Stimulated activated CD4-positive, alpha-beta T cell treated with anti-CD3 and anti-CD28 coated beads, Interleukin-15, amount 100 ng/mL, for 24 hours (primary cell): ENCODE measurements around the gene PARK7.
"Not testable (repeated sequence)": the region's sequence is repeated elsewhere in the genome, so short reads cannot be mapped to it uniquely, and the experiment has no call there.

Experiments
- DNase-seq: peaks from one replicate; pipeline ENCODE4 v3.0.0-alpha.2; 2020

Gene PARK7

DNA sequence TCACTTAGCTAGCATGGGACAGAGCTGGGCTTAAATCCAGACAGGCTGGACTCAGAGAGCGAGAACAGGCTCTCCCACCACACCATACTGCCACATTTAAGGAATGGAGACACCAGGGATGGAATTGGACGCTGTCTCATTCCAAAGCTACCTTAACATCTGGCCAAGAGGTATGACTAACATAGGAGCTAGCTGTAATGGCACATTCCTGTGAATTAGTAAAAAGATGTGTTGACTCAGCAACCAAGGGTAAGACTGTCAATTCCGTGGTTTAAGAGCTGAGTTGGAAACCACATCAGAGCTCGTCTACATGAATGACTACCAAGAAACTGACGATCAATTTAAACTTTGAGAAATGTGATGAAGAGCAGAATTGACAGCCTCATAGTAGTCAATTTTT is 12.6 kb upstream of the PARK7 start:
- DNase-seq = peak; percentile 34

GRCh38 chr1:7952791-7953190 is 8.7 kb upstream of the PARK7 start:
- not testable (repeated sequence) for DNase-seq

GRCh38 chr1:7953850-7954609 is 7.5 kb upstream of the PARK7 start:
- peak; percentile 93 for DNase-seq

DNA sequence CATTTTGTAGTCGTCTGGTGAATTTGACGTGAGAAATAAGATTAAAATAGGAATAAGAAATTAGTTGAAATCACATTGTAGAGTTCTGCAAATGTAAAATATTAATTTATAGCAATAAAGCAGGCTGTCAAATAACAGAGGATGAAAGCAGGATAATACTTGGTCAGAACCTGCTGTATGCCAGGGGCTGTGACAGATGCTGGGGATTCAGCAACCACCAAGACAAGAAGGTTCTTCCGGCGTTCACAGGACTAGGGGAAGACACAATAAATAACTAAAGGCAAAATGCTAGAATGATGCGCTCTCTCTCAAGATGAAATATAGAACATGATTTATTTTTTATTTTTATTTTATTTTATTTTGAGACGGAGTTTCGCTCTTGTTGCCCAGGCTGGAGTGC is 6.8 kb upstream of the PARK7 start:
- no peak for DNase-seq

- DNase-seq = no peak
These were observed 5.1 kb upstream of the PARK7 start for GRCh38 chr1:7956218-7957032.

GRCh38 chr1:7960165-7960564 is 1.3 kb upstream of the PARK7 start:
- DNase-seq = no peak

- DNase-seq = no peak
These were observed 670 bp upstream of the PARK7 start for GRCh38 chr1:7960867-7961215.

- no peak for DNase-seq
These were observed 464 bp downstream of the PARK7 start for GRCh38 chr1:7962014-7962335.

DNA sequence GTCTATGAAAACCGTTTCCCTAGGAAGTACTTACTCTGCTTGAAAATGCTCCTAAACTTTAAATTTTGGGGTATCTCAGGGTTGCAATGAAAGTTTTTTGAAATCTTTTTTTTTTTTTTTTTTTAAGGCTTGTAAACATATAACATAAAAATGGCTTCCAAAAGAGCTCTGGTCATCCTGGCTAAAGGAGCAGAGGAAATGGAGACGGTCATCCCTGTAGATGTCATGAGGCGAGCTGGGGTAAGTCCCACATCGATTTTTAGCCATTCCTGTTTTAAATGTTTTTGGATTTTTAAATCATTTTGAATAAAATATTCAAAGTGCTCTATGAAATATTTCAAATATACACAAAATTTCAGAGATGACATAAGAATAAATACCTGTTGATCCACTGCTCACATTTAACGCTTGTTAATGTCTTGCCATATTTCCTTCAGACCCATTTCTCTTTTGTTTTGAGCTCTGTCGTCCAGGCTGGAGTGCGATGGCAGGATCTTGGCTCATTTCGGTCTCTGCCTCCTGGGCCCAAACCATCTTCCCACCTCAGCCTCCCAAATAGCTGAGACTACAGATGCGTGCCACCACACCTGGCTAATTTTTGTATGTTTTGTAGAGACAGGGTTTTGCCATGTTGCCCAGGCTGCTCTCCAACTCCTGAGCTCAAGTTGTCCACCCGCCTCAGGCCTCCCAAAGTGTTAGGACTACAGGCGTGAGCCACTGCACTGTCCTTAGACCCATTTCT is 1.3 kb downstream of the PARK7 start:
- no peak for DNase-seq

DNA sequence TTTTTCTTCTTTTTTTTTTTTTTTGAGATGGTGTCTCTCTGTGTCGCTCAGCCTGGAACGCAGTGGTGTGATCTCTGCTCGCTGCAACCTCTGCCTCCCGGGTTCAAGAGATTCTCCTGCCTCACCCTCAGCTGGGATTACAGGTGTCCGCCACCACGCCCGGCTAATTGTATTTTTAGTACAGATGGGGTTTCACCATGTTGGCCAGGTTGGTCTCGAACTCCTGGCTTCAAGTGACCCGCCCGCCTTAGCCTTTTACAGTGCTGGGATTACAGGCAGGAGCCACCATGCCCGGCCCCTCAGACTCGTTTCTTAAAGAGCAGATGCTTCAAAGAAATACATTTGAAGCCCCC is 1.8 kb downstream of the PARK7 start:
- not testable (repeated sequence) for DNase-seq

- DNase-seq = not testable (repeated sequence)
These were observed 2.3 kb downstream of the PARK7 start for GRCh38 chr1:7963841-7964240.

DNA sequence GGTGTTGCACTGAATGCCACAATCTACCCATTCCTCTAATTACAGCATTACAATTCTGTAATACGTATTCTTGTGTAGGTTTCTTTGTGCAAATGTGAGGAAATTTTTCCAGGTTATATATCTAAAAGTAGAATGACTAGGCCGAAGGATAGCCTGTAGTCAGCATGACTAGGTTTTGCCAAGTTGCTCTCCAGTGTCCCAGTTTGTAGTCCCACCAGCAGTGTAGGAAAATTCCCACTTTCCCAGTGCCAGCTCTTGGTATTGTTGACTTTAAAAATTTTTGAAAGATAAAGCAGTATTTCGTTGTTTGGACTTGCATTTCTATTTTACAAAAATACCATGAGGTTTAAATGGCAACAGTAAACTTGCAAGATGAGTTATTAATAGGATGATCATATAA is 3.0 kb downstream of the PARK7 start:
- no peak for DNase-seq

DNA sequence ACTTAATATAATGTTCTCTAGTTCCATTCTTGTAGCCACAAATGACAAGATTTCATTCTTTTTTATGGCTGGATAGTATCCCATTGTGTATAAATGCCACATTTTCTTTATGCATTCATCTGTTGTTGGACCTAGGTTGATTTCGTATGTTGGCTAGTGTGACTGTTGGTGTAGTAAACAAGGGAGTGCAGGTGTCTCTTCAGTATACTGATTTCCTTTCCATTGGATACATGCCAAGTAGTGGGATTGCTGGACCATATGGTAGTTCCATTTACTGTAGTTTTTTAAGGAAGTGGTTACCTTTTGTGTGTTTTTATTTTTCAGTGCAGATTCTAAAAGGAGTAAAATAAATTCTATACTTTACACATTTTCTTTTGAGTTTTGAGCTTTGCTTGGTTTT is 5.7 kb downstream of the PARK7 start:
- DNase-seq = no peak

- DNase-seq = no peak
These were observed 6.1 kb downstream of the PARK7 start for GRCh38 chr1:7967651-7968050.

DNA sequence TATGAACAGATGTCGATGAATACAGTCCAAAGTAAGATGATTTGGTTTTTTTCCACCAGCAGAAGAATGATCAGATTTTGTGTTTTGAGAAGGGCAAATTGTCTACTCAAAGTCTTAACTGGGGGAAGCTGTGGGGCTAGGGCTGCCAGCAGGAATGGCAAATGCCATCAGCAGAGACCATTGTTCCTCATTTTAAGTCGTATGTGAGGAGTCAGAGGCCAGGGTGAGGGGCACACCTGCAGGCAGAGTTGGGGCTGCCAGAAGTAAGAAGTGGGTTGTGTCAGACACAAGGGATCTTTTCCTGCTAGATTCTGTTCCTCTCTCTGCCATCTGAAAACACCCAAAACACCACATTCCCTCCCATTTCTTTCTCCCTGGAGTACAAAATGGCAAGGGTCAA is 8.7 kb downstream of the PARK7 start:
- DNase-seq = no peak

- no peak for DNase-seq
These were observed 9.5 kb downstream of the PARK7 start for GRCh38 chr1:7971024-7971423.

GRCh38 chr1:7972285-7972684 is 10.8 kb downstream of the PARK7 start:
- no peak for DNase-seq

DNA sequence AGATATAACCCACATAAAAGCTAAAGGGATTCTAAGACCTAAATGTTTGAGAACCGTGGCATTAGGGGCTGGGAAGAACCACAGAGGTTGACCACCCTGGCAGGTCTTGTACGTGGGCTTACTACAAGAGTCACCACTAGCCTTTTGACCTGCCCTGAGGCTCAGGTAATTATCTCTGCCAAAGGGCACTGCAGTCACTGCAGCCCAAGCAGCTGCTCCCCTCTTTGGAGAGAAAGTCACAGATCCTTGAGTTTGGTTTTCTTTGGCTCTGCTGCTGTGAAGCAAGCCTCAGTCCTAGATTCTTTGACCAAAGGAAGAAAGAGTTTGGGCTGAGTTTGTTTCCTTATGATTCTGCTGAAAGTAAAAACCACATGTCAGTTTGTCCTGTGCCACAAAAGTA is 11.6 kb downstream of the PARK7 start:
- DNase-seq = no peak

- DNase-seq = peak; percentile 40
These were observed 13.8 kb downstream of the PARK7 start for GRCh38 chr1:7975212-7975865.

DNA sequence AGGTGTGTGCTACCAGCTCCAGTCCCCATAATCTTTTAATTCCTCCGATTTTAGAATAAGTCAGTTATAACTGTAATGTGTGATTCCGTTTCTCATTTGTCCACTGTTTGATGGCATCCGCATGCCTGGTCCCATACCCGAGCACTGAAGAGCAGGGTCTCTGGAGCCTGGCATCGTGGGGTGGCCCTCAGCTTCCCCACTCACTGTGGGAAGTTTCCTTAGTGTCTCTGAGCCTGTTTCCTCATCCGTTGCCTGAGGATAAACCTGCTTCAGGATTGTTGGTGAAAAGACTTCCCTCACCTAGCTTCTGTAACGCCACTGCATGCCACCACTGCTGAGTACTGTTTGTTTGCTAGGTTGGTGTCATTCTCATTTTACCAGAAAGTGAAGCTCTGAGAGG is 19.5 kb downstream of the PARK7 start:
- no peak for DNase-seq

- no peak for DNase-seq
These were observed 21.7 kb downstream of the PARK7 start for GRCh38 chr1:7983086-7983778.

DNA sequence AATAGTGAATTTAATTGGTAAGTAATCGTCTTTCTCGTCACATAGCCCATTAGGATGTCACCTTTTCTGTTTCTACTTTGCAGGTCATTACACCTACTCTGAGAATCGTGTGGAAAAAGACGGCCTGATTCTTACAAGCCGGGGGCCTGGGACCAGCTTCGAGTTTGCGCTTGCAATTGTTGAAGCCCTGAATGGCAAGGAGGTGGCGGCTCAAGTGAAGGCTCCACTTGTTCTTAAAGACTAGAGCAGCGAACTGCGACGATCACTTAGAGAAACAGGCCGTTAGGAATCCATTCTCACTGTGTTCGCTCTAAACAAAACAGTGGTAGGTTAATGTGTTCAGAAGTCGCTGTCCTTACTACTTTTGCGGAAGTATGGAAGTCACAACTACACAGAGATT is 23.3 kb downstream of the PARK7 start:
- no peak for DNase-seq
